ENCODE results near the gene RALY. TPM values are rescaled to one million over a fixed set of nuclear protein-coding genes. Genes with fewer than 3 reads are reported as not detected.
A peak's percentile ranks its signal among the peaks of the same experiment; 100 is the strongest.

RALY gene
- total RNA-seq, 2 experiments from 2014 or later, result 139 to 152 TPM

DNA sequence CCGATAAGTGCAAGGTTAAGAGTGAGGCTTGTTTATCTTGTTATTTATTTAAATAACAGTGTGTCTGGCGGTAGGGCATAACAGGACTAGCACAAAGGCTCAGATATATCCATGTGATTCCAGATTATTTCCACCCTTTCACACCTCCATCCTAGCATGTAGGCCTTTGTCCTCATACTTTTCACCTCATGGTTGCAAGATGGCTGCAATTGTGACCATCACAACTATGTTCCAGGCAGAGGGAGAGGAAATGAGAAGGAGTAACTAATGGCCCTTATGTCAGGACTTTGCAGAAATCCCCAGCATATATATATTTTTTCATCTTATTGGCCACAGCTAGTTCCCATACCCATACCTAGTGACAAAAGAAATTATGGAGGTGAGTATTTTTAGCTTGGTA is 23.5 kb upstream of the RALY start:
- ChIA-PET CTCF (interaction anchor here (1.0 kb wide), 1 partner anchor 55 kb away, joined by 3 read pairs; no protein-coding TSS in a partner anchor), POLR2A (no interaction called here)
- Mint-ChIP-seq H3K36me3 (ENCODE audit: low read depth) (no peaks in the 10 kb centered on the region), H3K27me3 (peaks cover 2% of the 10 kb centered on the region), H3K4me3 (no peak overlapping the region), H3K27ac (no peak overlapping the region), H3K9me3 (ENCODE audit: low read depth) (no peaks in the 10 kb centered on the region), H3K4me1 (peaks cover 3% of the 10 kb centered on the region)
- no peak for DNase-seq
- no peak for ATAC-seq
- intact Hi-C loops (cut with DNase I, micrococcal nuclease), result no loop called here

DNA sequence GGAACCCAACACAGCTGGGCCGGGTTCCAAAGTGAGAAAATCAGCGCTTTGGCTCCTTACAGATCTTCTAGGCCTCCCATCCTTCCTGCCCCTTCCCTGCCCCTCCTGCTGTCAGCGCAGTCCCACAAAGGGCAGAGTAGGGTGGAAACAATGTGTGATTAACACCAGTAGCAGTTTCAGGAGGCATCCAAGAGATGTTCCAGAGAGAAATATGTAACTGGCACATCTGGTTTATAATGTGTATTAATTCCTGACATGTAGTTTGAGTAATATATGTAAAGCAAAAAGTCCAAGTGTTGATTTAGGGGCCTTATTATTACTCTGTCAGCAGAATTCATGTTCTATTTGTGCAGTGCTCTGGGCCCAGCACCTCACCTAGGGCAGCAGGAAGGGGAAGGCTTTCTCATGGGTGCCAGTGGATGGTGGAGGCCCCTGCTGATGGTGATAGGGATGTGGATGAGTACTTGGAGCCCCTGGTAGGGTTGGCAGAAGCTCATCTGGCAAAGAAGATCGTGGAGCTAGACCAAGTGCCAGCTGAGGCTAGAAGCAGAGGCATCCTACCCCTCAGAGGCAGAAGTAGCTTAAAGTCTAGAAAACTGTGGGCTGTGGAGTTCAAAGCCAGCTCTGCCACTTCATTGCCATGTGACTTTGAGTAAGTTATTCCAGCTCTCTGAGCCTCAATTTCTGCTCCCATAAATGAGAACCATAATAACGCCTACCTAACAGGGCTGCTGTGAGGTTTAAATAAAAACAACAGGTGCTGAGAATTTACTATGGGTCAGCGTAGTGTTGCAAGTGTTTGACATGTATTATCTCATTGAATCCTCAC is 22.4 kb upstream of the RALY start:
- intact Hi-C loops (cut with DNase I, micrococcal nuclease), result no loop called here
- no peak overlapping the region for H3K27ac Mint-ChIP-seq
- no peaks in the 10 kb centered on the region for H3K9me3 Mint-ChIP-seq (ENCODE audit: low read depth)
- DNase-seq (no peak), ATAC-seq (no peak)
- H3K4me1 Mint-ChIP-seq, result peaks cover 3% of the 10 kb centered on the region
- no peaks in the 10 kb centered on the region for H3K36me3 Mint-ChIP-seq (ENCODE audit: low read depth)
- no peak overlapping the region for H3K4me3 Mint-ChIP-seq
- CTCF ChIA-PET, result interaction anchor here (0.6 to 1.2 kb wide), 5 partner anchors 11 to 141 kb away, joined by 3 to 6 read pairs (median 3); no protein-coding TSS in a partner anchor
- POLR2A ChIA-PET, result no interaction called here
- H3K27me3 Mint-ChIP-seq, result no peaks in the 10 kb centered on the region

DNA sequence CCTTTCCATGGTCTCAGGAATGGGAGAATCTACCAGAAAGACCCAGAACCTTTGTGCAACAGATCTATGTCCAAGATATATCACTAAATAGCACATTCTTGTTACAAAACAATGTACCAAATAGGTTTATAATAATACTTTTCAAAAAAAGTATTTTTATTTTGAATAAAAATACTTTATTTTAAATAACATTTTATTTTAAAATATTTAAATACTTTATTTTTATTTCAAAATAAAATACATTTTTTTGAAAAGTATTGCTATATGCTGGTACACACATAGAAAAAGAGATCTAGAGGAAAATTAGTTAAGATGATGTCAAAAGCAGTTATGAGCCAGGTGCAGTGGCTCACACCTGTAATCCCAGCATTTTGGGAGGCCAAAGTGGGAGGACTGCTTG is 16.8 kb upstream of the RALY start:
- H3K27me3 Mint-ChIP-seq, result peaks cover 9% of the 10 kb centered on the region
- POLR2A ChIA-PET, result no interaction called here
- CTCF ChIA-PET, result no interaction called here
- H3K9me3 Mint-ChIP-seq (ENCODE audit: low read depth), result no peaks in the 10 kb centered on the region
- ATAC-seq, result no peak
- no peak overlapping the region for H3K27ac Mint-ChIP-seq
- H3K4me1 Mint-ChIP-seq, result no peaks in the 10 kb centered on the region
- H3K4me3 Mint-ChIP-seq, result no peak overlapping the region
- intact Hi-C loops (cut with DNase I, micrococcal nuclease), result no loop called here
- no peaks in the 10 kb centered on the region for H3K36me3 Mint-ChIP-seq (ENCODE audit: low read depth)
- no peak for DNase-seq

DNA sequence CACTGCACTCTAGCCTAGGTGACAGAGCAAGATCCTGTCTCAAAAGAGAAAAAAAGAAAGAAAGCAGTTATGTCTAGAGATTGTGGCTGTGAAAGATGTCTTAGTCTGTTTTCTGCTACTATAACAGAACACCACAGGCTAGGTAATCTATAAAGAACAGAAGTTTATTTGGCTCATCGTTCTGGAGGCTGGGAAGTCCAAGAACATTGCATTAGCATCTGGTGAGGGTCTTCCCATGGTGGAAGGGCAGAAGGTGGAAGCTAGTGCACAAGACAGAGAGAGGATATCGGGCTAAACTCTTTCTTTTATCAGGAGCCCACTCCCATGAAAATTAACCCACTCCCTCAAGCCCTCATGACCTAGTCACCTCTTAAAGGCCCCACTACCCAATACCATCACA is 16.2 kb upstream of the RALY start:
- no peak overlapping the region for H3K27ac Mint-ChIP-seq
- no peaks in the 10 kb centered on the region for H3K4me1 Mint-ChIP-seq

DNA sequence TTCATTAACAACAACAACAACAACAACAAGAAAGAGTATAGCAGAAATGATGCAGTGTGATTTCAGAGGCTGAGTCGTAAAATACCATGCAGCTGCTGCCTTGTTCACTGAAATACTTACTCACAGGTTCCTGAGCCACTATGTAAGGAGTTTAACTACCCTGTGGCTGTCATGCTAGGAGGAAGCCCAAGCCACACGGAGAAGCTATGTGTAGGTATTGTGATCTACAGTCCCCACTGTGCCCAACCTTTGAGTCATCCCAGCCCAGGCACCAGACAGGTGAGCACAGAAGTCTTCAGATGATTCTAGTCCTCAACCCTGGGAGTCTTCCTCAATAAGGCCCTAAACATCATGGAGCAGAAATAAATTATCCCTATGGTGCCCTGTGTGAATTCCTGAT is 14.6 kb upstream of the RALY start:
- H3K27me3 Mint-ChIP-seq, result peaks cover 9% of the 10 kb centered on the region
- no peaks in the 10 kb centered on the region for H3K9me3 Mint-ChIP-seq (ENCODE audit: low read depth)
- DNase-seq, result no peak
- no peaks in the 10 kb centered on the region for H3K4me1 Mint-ChIP-seq
- H3K4me3 Mint-ChIP-seq, result no peak overlapping the region
- no peak overlapping the region for H3K27ac Mint-ChIP-seq
- peak; percentile 26 for ATAC-seq
- intact Hi-C loops (cut with DNase I, micrococcal nuclease), result no loop called here
- ChIA-PET CTCF (interaction anchor here (0.6 kb wide), 1 partner anchor 629 kb away, joined by 3 read pairs; no protein-coding TSS in a partner anchor), POLR2A (no interaction called here)
- no peaks in the 10 kb centered on the region for H3K36me3 Mint-ChIP-seq (ENCODE audit: low read depth)

More for the DNA sequence above, 16.2 kb upstream of the RALY start:
- Mint-ChIP-seq H3K27me3 (peaks cover 9% of the 10 kb centered on the region), H3K9me3 (ENCODE audit: low read depth) (no peaks in the 10 kb centered on the region), H3K4me3 (no peak overlapping the region), H3K36me3 (ENCODE audit: low read depth) (no peaks in the 10 kb centered on the region)
- intact Hi-C loops (cut with DNase I, micrococcal nuclease), result no loop called here
- CTCF ChIA-PET, result interaction anchor here (0.8 to 0.9 kb wide), 2 partner anchors 148 to 165 kb away, joined by 3 read pairs; no protein-coding TSS in a partner anchor
- no peak for DNase-seq
- no peak for ATAC-seq
- POLR2A ChIA-PET, result no interaction called here

DNA sequence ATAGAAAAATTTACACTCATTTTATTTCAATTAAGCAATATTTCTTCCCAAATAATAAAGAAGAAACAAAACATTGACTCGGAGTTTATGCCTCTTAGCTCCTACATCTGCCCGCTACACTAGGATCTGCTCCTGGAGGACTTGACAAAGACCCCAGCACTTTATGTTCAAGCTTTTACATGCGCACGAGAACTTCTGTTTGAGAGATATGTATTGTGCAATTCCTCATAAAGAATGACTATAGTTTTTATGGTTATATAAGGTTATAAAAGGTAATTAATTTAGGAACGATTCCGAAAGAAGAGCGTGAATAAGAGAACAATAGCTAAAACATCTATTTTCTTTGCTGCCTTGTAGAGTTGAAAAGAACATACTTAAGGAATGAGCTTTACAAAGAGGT is 12.4 kb upstream of the RALY start:
- Mint-ChIP-seq H3K4me3 (no peak overlapping the region), H3K36me3 (ENCODE audit: low read depth) (no peaks in the 10 kb centered on the region), H3K27ac (no peak overlapping the region), H3K4me1 (no peaks in the 10 kb centered on the region), H3K27me3 (peaks cover 9% of the 10 kb centered on the region), H3K9me3 (ENCODE audit: low read depth) (no peaks in the 10 kb centered on the region)
- no peak for DNase-seq
- POLR2A ChIA-PET, result no interaction called here
- CTCF ChIA-PET, result interaction anchor here (1.0 to 2.1 kb wide), 5 partner anchors 9 to 67 kb away, joined by 3 to 7 read pairs (median 5); no protein-coding TSS in a partner anchor
- intact Hi-C loops (cut with DNase I, micrococcal nuclease), result no loop called here
- no peak for ATAC-seq

DNA sequence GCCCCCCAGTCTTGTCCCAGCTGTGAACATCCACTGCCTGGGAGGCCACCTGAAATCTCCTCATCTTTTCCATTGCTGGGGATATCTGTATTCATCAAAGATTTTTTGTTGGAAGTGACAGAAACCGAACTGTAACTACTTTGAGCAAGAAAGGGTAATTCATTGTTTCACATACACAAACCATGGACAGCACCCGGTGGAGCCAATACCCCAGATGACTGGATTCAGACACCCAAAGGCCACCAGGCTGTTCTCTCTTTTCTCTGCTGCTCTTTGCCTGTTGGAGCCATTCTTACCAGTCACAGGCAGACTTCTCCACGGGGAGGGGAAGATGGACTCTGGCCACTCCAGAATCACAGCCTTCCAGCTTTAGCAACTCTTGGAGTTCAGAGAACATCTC is 11.7 kb upstream of the RALY start:
- Mint-ChIP-seq H3K4me3 (no peak overlapping the region), H3K4me1 (no peaks in the 10 kb centered on the region), H3K36me3 (ENCODE audit: low read depth) (no peaks in the 10 kb centered on the region), H3K27ac (no peak overlapping the region), H3K27me3 (peaks cover 9% of the 10 kb centered on the region), H3K9me3 (ENCODE audit: low read depth) (no peaks in the 10 kb centered on the region)
- CTCF ChIA-PET, result interaction anchor here (0.8 to 2.1 kb wide), 5 partner anchors 10 to 178 kb away, joined by 3 to 7 read pairs (median 5); no protein-coding TSS in a partner anchor
- intact Hi-C loops (cut with DNase I, micrococcal nuclease), result no loop called here
- no peak for ATAC-seq
- POLR2A ChIA-PET, result no interaction called here
- DNase-seq, result no peak

DNA sequence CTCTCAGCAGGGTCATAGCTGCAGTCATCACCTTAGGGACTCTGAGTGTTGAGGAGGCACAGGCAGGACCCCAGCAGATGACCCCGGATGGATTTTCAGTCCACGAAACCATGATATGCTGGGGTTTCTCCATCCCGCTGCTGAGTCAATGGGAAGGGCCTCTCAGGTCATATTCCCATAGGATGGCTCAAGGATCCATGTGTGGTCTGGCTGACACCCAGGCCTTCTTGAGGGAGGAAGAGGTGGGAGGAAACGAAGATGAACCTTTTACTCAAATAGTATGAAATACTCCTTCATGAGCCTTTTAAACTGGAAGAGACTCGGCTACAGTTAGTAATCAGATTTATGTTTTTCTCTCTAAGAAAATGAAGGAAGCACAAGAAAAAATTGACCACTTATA is 10.3 kb upstream of the RALY start:
- Mint-ChIP-seq H3K9me3 (ENCODE audit: low read depth) (no peaks in the 10 kb centered on the region), H3K4me1 (no peaks in the 10 kb centered on the region), H3K27me3 (peaks cover 9% of the 10 kb centered on the region), H3K36me3 (ENCODE audit: low read depth) (no peaks in the 10 kb centered on the region), H3K4me3 (no peak overlapping the region), H3K27ac (no peak overlapping the region)
- ChIA-PET POLR2A (interaction anchor here (0.6 kb wide), 1 partner anchor 212 kb away, joined by 3 read pairs; no protein-coding TSS in a partner anchor), CTCF (no interaction called here)
- DNase-seq (no peak), ATAC-seq (no peak)
- intact Hi-C loops (cut with DNase I, micrococcal nuclease), result no loop called here

DNA sequence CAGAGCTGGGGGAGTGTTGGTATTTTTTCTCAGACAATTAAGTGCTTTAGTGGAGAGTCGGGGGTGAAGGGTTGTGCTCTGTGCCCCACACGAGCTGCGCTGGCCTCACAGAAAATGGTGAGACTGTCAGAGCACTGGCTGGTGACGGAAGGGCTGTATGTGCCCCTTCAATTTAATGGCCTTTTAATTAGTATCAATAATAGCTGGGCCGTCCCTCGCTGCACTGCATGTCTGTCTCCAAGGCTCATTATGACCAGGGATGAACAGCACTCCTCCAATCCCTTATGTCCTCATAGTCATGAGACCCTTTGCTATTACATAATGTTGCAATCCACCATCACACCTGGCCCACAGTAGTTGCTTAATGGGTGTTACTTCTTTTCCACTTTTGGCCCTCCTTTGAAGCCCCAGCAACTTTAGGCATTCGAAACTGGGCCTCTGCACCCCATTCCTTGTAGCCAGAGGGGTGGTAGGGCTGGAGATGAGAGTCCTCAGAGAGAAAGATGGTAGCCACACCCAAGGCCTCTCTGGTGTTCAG is 9.5 kb upstream of the RALY start:
- Mint-ChIP-seq H3K4me1 (no peaks in the 10 kb centered on the region), H3K4me3 (no peak overlapping the region), H3K36me3 (ENCODE audit: low read depth) (no peaks in the 10 kb centered on the region), H3K9me3 (ENCODE audit: low read depth) (no peaks in the 10 kb centered on the region), H3K27me3 (peaks cover 3% of the 10 kb centered on the region), H3K27ac (no peak overlapping the region)
- no peak for DNase-seq
- ChIA-PET POLR2A (no interaction called here), CTCF (interaction anchor here (1.2 kb wide), 1 partner anchor 10 kb away, joined by 3 read pairs; the partner anchor contains the start of gene RALY)
- intact Hi-C loops (cut with DNase I, micrococcal nuclease), result no loop called here
- no peak for ATAC-seq

DNA sequence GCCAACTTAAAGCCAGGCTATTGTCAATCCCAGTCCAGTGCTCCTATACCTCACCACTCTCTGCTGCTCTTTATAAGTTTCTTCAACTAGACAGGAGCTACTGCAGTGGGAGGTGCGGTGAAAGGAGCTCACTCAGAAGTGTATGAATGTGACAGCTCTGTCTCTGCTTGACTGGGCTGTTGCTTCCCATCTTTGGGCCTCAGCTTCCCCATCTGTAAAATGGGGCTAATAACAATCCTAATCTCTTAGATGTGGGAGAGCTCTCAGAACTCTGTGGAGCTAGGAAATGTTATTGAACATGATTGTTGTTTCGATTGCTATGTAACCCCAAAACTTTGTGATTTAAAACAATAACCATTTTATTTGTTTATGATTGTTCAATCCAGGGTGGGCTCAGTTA is 8.4 kb upstream of the RALY start:
- no peak for ATAC-seq
- POLR2A ChIA-PET, result interaction anchor here (1.3 kb wide), 1 partner anchor 12 kb away, joined by 3 read pairs; no protein-coding TSS in a partner anchor
- Mint-ChIP-seq H3K4me1 (peaks cover 5% of the 10 kb centered on the region), H3K36me3 (ENCODE audit: low read depth) (no peaks in the 10 kb centered on the region), H3K9me3 (ENCODE audit: low read depth) (no peaks in the 10 kb centered on the region), H3K27me3 (no peaks in the 10 kb centered on the region), H3K4me3 (no peak overlapping the region), H3K27ac (no peak overlapping the region)
- CTCF ChIA-PET, result interaction anchor here (0.8 to 1.2 kb wide), 2 partner anchors 8 to 13 kb away, joined by 3 read pairs; partner anchors contain the start of gene RALY
- intact Hi-C loops (cut with DNase I, micrococcal nuclease), result no loop called here
- no peak for DNase-seq

DNA sequence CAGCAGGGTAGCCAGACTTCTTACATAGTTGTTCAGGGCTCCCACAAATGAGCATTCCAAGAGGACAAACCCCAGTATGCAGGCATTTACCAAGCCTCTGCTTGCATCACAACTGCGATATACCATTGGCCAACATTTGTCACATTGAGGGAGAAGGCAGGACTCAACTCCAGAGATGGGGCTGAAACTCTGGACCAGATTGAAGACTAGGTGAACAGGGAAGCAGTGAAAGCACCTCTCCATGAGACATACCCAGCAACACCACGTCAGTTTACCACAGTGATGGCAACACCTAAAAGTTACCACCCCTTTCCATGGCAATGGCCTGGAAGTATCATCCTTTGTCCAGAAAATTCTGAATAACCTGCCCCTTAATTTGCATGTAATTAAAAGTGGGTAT is 7.9 kb upstream of the RALY start:
- no peaks in the 10 kb centered on the region for H3K27me3 Mint-ChIP-seq
- POLR2A ChIA-PET, result interaction anchor here (1.3 kb wide), 1 partner anchor 11 kb away, joined by 3 read pairs; no protein-coding TSS in a partner anchor
- CTCF ChIA-PET, result interaction anchor here (0.8 to 1.2 kb wide), 2 partner anchors 8 to 14 kb away, joined by 3 read pairs; partner anchors contain the start of gene RALY

More for the DNA sequence above, 7.9 kb upstream of the RALY start:
- Mint-ChIP-seq H3K4me3 (no peak overlapping the region), H3K27ac (no peak overlapping the region), H3K36me3 (ENCODE audit: low read depth) (peaks cover 2% of the 10 kb centered on the region), H3K4me1 (peaks cover 10% of the 10 kb centered on the region), H3K9me3 (ENCODE audit: low read depth) (no peaks in the 10 kb centered on the region)
- intact Hi-C loops (cut with DNase I, micrococcal nuclease), result no loop called here
- no peak for DNase-seq
- no peak for ATAC-seq

Measured in activated CD4-positive, alpha-beta T cell treated with anti-CD3 and anti-CD28 coated beads for 36 hours (primary cell).